ENCODE measurements around the gene LDB2. TPM values are rescaled to one million over a fixed set of nuclear protein-coding genes. Genes with fewer than 3 reads are reported as not detected.

The LDB2 gene
- total RNA-seq, 1 donor: 18.8 TPM

DNA sequence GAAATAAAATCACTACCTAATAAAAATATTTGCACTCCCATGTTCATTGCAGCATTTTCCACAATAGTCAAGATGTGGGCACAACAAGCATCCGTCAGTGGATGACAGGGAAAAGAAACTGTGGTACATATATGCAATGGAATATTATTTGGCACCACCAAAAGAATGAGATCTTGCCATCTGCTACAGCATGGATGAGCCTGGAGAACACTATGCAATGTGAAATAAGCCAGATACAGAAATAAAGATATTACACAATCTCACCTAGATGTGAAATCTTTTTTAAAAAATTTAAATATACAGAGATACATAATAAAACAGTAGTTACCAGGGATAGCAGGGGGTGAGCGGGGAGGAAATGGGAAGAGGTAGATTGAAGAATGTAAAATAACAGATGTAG, 44.8 kb downstream of the LDB2 start:
- no peaks in the 10 kb centered on the region for H3K36me3 ChIP-seq (ENCODE audit: insufficient read depth, low read length)
- H3K4me1 ChIP-seq (ENCODE audit: insufficient read depth, low read length): peaks cover 6% of the 10 kb centered on the region
- H4K20me1 ChIP-seq (ENCODE audit: insufficient read depth, low read length): no peaks in the 10 kb centered on the region
- TF ChIP-seq, protein P1, sequence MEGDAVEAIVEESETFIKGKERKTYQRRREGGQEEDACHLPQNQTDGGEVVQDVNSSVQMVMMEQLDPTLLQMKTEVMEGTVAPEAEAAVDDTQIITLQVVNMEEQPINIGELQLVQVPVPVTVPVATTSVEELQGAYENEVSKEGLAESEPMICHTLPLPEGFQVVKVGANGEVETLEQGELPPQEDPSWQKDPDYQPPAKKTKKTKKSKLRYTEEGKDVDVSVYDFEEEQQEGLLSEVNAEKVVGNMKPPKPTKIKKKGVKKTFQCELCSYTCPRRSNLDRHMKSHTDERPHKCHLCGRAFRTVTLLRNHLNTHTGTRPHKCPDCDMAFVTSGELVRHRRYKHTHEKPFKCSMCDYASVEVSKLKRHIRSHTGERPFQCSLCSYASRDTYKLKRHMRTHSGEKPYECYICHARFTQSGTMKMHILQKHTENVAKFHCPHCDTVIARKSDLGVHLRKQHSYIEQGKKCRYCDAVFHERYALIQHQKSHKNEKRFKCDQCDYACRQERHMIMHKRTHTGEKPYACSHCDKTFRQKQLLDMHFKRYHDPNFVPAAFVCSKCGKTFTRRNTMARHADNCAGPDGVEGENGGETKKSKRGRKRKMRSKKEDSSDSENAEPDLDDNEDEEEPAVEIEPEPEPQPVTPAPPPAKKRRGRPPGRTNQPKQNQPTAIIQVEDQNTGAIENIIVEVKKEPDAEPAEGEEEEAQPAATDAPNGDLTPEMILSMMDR (IDR thresholded peaks at IDR 0.05; ENCODE audit: extremely low read depth, low read depth, low read length): no peak
- H3K27ac ChIP-seq (ENCODE audit: low read depth, low read length): no peak overlapping the region
- no peak for DNase-seq (ENCODE audit: insufficient read length, low spot score, missing footprints)
- H3K27me3 ChIP-seq (ENCODE audit: insufficient read depth, low read length): no peaks in the 10 kb centered on the region
- no peak overlapping the region for H2AFZ ChIP-seq (ENCODE audit: low read length)
- no peak overlapping the region for H3K4me2 ChIP-seq (ENCODE audit: insufficient read depth, low read length)
- no peak overlapping the region for H3K4me3 ChIP-seq (ENCODE audit: insufficient read depth, low read length)
- H3K9me3 ChIP-seq (ENCODE audit: low read depth, low read length): no peaks in the 10 kb centered on the region
- peaks cover 18% of the 10 kb centered on the region for H3K79me2 ChIP-seq (ENCODE audit: insufficient read depth, low read length)

DNA sequence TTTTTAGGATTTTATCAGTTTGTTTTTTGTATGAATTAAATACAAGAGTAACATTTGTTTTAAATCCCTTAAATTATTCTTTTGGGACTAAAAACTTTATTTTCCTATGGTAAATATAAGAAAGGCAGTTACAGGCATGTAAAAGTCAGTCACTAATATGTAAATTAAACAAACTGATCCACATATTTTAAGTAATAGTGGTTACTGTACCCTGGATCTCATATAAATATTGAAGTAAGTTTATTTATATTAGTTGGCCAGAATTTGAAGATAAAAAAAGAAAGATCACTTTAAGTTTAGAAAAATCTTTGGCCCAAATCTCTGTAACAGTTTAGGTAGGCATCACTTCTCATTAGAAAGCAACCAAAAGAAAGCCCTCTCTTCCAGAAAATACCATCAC, 45.8 kb downstream of the LDB2 start:
- H4K20me1 ChIP-seq (ENCODE audit: insufficient read depth, low read length): no peaks in the 10 kb centered on the region
- no peak overlapping the region for H3K4me2 ChIP-seq (ENCODE audit: insufficient read depth, low read length)
- H3K79me2 ChIP-seq (ENCODE audit: insufficient read depth, low read length): peaks cover 17% of the 10 kb centered on the region

DNA sequence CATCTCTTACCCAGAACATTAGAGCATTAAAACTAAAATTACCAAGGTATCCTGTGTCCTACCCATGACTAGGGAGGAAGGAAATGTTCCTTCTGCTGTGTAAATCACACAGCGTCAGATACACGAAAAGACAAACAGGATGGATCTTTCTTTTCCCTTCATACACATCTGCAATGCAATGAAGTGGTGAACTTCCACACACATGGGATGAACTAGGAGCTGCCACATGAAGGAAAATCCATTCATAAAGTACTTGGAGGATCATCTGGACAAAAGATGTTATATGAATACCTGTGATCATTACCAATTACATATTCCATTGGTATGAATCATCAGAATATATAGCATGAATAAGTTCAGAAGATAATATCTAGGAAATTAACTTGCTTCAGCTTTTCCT, 46.2 kb downstream of the LDB2 start:
- H3K4me1 ChIP-seq (ENCODE audit: insufficient read depth, low read length): no peaks in the 10 kb centered on the region
- no peak for DNase-seq (ENCODE audit: insufficient read length, low spot score, missing footprints)

More for the DNA sequence above, 45.8 kb downstream of the LDB2 start:
- DNase-seq (ENCODE audit: insufficient read length, low spot score, missing footprints): no peak
- no peak overlapping the region for H3K27ac ChIP-seq (ENCODE audit: low read depth, low read length)
- H3K4me3 ChIP-seq (ENCODE audit: insufficient read depth, low read length): no peak overlapping the region
- H3K36me3 ChIP-seq (ENCODE audit: insufficient read depth, low read length): no peaks in the 10 kb centered on the region
- H3K4me1 ChIP-seq (ENCODE audit: insufficient read depth, low read length): no peaks in the 10 kb centered on the region
- no peaks in the 10 kb centered on the region for H3K9me3 ChIP-seq (ENCODE audit: low read depth, low read length)
- TF ChIP-seq, protein P1 (IDR thresholded peaks at IDR 0.05; ENCODE audit: extremely low read depth, low read depth, low read length): no peak
- no peaks in the 10 kb centered on the region for H3K27me3 ChIP-seq (ENCODE audit: insufficient read depth, low read length)
- no peak overlapping the region for H2AFZ ChIP-seq (ENCODE audit: low read length)

DNA sequence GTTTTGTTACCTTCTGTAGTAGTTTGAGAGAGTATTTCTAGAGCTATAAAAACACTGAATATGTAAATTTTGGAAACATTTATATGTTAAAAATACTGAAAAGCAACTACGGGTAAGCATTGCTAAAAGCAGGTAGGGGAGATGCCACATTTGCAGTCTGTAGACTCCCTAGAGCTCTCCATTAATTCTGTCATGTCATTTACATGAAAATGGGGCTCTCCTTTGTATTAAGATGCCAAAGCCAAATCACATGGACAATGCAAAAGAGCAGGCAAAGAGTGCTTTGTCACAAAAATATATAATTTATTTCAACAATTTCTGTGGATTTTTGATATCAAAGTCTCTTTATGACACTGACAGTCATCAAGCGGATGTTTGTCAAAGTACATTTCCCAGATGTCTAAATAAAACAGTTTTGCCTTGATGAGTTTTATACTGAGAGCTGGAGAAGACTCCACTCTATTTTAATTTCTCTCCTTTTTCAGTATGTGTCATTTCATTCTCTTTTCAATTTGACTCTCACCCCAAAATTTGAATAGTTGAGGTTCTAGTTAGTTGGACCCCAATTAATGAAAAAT, 51.8 kb downstream of the LDB2 start:
- Histone ChIP-seq H3K27me3 (ENCODE audit: insufficient read depth, low read length) (no peaks in the 10 kb centered on the region), H3K4me1 (ENCODE audit: insufficient read depth, low read length) (peaks cover 11% of the 10 kb centered on the region), H2AFZ (ENCODE audit: low read length) (no peak overlapping the region), H3K4me3 (ENCODE audit: insufficient read depth, low read length) (no peak overlapping the region), H3K27ac (ENCODE audit: low read depth, low read length) (no peak overlapping the region), H3K79me2 (ENCODE audit: insufficient read depth, low read length) (peaks cover 4% of the 10 kb centered on the region), H4K20me1 (ENCODE audit: insufficient read depth, low read length) (no peaks in the 10 kb centered on the region), H3K4me2 (ENCODE audit: insufficient read depth, low read length) (no peak overlapping the region), H3K36me3 (ENCODE audit: insufficient read depth, low read length) (no peaks in the 10 kb centered on the region), H3K9me3 (ENCODE audit: low read depth, low read length) (no peaks in the 10 kb centered on the region)
- TF ChIP-seq, protein P1 (IDR thresholded peaks at IDR 0.05; ENCODE audit: extremely low read depth, low read depth, low read length): no peak
- DNase-seq (ENCODE audit: insufficient read length, low spot score, missing footprints): no peak

More for the DNA sequence above, 46.2 kb downstream of the LDB2 start:
- peaks cover 13% of the 10 kb centered on the region for H3K79me2 ChIP-seq (ENCODE audit: insufficient read depth, low read length)
- H4K20me1 ChIP-seq (ENCODE audit: insufficient read depth, low read length): no peaks in the 10 kb centered on the region
- TF ChIP-seq, protein P1 (IDR thresholded peaks at IDR 0.05; ENCODE audit: extremely low read depth, low read depth, low read length): no peak
- no peaks in the 10 kb centered on the region for H3K27me3 ChIP-seq (ENCODE audit: insufficient read depth, low read length)
- no peaks in the 10 kb centered on the region for H3K36me3 ChIP-seq (ENCODE audit: insufficient read depth, low read length)
- no peak overlapping the region for H3K4me3 ChIP-seq (ENCODE audit: insufficient read depth, low read length)
- H3K27ac ChIP-seq (ENCODE audit: low read depth, low read length): no peak overlapping the region
- no peak overlapping the region for H2AFZ ChIP-seq (ENCODE audit: low read length)
- H3K4me2 ChIP-seq (ENCODE audit: insufficient read depth, low read length): no peak overlapping the region
- H3K9me3 ChIP-seq (ENCODE audit: low read depth, low read length): no peaks in the 10 kb centered on the region

All from osteoblast (primary cell).